ENCODE measurements around the gene LGALS9C. TPM values are rescaled to one million over a fixed set of nuclear protein-coding genes. Genes with fewer than 3 reads are reported as not detected.
"Not testable (repeated sequence)": the region's sequence is repeated elsewhere in the genome, so short reads cannot be mapped to it uniquely, and the experiment has no call there.

Gene LGALS9C
- total and polyA plus RNA-seq, 2 of the 4 experiments (the other 2 are of a cell fraction) = not detected

GRCh38 chr17:18451969-18452368 lies 24.6 kb upstream of the LGALS9C start:
- H3K4me1 ChIP-seq (ENCODE audit: control insufficient read depth, insufficient read depth, low read length); H3K9me3 ChIP-seq (ENCODE audit: control insufficient read depth, insufficient read depth, low read length); H3K79me1 ChIP-seq (ENCODE audit: low read depth in 1 of 2, low read length in 2 of 2); BruUV-seq (replicated peaks); POLR2A ChIA-PET (ENCODE audit: unreplicated experiment); CTCF ChIA-PET; H2BK120ac ChIP-seq (ENCODE audit: low read depth, low read length); dilution Hi-C loops (cut with HindIII; ENCODE audit: low sequenced_read_pairs, unreplicated experiment); H2BK15ac ChIP-seq (ENCODE audit: low read depth, low read length); H3K27me3 ChIP-seq (ENCODE audit: control insufficient read depth, insufficient read depth, low read length); H3K18ac ChIP-seq (ENCODE audit: low read depth, low read length); H4K20me1 ChIP-seq (ENCODE audit: insufficient read depth, low read length); H2BK5ac ChIP-seq (ENCODE audit: low read depth, low read length, poor library complexity, severe bottlenecking); H3K23ac ChIP-seq (ENCODE audit: low read depth, low read length); H4K5ac ChIP-seq (ENCODE audit: low read depth, low read length); ATAC-seq (ENCODE audit: low read depth); in situ Hi-C loops (cut with MboI; ENCODE audit: low sequenced_read_pairs); DNase-seq; H4K91ac ChIP-seq (ENCODE audit: insufficient read depth, low read depth, low read length); intact Hi-C loops (cut with micrococcal nuclease); H2AK9ac ChIP-seq (replicated peaks; ENCODE audit: low read depth, low read length, poor library complexity); H2BK20ac ChIP-seq (ENCODE audit: low read depth, low read length); H3K14ac ChIP-seq (replicated peaks; ENCODE audit: low read depth, low read length); H3K9me1 ChIP-seq (ENCODE audit: insufficient read depth, low read length); H3K36me3 ChIP-seq (ENCODE audit: control insufficient read depth, insufficient read depth, low read length); H3K4me2 ChIP-seq (ENCODE audit: low read depth, low read length); H4K8ac ChIP-seq (ENCODE audit: low read depth in 2 of 2, low read length in 2 of 2); H2AK5ac ChIP-seq (ENCODE audit: low read depth, low read length); H3K9ac ChIP-seq (ENCODE audit: low read depth, low read length); H2AFZ ChIP-seq (replicated peaks; ENCODE audit: low read length, poor library complexity); H3K27ac ChIP-seq (ENCODE audit: insufficient read depth, low read length); H3K4me3 ChIP-seq (ENCODE audit: insufficient read depth, low read depth, low read length); H3K56ac ChIP-seq (ENCODE audit: extremely low read depth, insufficient read depth, low read length); H3K4ac ChIP-seq (ENCODE audit: low read depth, low read length): not testable (repeated sequence)
- WGBS, 2 experiments (ENCODE audit: extremely low coverage in 2 of 2, insufficient read length in 1 of 2) = no CpG with 5 or more reads among the region's 5 CpGs

All from IMR-90 (cell line).